GM18526 (cell line): ENCODE results near the gene MASP1.

Source experiments
- POLR2A ChIP-seq: IDR thresholded peaks from 3 replicates; pipeline ENCODE4 v1.6.1; 2011; ENCODE audit not compliant: insufficient read length; ENCODE audit errors: extremely low read depth

The MASP1 gene

DNA sequence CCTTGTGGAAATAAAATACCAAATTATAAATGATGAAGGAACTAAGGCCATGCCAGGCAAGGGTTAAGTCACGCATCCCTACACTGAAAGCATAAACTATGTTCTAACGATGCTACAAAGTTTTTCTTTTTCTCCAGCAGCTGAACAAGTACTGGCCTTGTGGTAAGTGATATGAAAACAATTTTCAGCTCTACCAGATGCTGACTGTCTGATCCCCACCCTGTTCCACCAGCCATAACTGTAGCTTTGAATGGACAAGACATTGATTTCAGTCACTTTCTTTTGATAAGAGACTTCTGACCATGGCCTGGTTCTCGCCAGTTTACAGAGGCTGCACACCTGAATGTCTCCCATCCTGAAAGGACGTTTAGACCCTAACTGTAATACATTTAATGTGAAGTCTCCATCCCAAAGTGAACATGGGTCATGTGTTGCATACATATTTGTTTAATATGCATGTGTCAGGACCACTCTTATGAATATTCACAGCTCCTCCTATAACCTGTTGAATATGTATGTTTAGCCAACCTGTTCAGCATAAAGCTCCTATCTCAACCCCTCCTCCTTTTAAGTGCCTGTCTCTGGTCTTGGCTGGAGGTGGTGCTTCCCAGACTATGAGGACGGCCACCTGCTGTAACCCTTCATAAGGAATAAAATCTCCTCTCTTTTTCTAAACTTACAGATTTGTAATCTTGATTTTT, 33.4 kb downstream of the MASP1 start:
- no peak for TF ChIP-seq POLR2A

DNA sequence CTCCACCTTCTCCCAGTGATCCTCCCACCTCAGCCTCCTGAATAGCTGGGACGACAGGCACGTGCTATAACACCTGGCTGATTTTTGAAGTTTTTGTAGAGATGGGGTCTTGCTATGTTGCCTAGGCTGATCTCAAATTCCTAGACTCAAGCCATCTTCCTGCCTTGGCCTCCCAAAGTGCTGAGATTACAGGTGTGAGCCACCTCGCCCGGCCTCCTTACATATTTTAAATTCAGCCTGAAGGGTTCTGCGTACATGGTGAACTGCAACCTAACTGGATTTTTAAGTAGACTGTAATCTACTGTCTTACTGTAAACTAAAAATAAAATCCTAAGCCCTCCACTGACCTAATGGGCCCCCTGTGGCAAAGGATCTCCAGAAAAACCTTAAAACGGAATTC, 34.1 kb downstream of the MASP1 start:
- no peak for TF ChIP-seq POLR2A

DNA sequence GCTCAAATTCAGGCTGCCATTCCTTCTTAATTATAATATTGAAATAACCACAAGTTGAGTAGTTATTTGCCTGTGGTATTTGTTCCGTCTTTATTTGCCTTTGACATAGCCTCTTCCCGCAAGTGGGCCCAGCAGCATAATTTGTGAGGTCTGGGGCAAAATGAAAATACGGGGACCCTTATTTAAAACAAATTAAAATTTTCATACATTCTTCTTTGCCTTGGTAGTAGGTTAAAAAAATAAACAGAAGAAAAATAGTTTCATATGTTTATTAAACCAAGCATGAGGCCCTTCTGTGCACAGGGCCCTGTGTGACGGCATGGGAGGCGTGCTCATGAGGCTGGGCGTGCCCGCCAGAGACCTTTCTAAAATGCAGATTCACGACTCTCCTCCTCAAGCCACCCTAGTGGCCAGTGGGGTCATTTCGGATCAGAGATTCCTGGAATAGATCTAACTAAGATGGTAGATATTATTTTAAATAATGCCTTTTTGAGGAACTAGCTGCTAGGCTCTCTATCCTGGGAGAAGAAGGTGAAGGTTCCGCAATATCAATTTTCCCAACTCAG, 35.4 kb downstream of the MASP1 start:
- no peak for TF ChIP-seq POLR2A

DNA sequence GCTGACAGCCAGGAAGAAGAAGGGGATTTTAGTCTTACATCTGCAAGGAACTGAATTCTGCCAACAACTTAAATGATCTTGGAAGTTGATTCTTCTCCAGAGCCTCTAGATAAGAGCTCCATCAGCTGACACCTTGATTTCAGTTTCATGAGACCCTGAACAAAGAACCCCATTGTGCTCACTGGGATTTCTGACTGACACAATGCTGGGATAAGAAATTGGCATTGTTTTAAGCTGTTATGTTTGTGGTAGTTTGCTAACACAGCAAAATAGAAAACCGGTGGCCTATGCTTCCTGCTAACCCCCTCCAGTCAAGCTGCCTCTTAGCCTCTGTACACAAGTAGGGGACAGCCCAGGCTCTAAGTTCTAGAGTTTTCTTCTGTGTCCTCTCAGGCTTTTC, 36.2 kb downstream of the MASP1 start:
- TF ChIP-seq POLR2A = no peak

DNA sequence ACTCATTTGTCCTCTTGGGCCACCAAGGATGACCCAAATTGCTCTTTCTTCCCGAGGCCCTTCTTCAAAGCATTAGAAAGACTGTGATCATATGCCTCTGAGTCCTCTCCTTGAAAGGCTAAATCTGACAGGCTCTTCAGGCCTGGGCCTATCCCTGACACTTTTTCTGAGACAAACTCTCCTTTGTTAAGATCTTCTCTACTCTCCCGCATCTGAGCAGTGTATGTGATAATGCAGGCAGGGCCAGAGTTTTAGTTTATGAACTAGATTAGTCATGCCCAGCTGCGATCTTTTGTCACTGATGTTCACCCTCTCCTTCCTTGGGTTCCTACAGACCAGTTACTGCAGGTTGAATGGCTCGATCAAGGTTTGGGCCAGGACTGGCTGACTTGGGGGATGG, 39.2 kb downstream of the MASP1 start:
- no peak for TF ChIP-seq POLR2A

DNA sequence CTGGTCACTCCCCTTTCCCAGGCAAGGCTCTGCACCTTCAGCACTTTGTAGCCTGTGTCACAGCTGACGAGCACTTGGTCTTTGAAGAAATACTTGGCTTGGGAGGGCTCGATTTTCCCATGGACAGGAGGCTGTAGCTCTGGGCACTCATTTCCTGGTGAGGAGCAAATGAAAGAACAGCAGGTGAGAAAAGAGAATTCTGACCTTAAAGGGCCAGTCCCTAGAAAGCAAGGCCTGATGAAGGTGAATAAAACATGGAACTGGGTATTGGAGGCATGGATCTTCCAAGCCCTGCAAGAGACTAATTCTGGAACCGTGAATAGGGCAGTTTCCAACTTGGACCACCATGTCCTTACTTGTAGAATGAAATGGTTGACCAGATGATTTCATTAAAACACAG, 39.9 kb downstream of the MASP1 start:
- TF ChIP-seq POLR2A = no peak

DNA sequence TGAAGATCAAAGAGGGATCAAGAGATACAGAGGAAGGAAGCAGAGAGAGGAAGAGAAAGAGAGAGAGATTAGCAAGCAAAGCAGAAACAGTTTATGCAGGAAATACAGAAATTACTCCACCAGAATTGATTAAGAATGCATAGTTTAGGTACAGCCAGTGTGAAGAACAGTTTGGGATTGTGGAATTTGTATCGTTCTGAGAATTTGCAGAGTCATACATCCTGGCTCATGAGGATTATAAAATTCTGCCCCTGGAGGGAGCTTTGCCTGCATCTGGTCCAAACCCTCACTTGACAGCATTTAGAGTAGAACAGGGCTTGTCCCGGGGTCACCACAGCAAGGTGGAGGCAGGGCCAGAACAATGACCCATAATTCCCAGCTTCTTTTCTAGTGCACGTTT, 44.1 kb downstream of the MASP1 start:
- no peak for TF ChIP-seq POLR2A

DNA sequence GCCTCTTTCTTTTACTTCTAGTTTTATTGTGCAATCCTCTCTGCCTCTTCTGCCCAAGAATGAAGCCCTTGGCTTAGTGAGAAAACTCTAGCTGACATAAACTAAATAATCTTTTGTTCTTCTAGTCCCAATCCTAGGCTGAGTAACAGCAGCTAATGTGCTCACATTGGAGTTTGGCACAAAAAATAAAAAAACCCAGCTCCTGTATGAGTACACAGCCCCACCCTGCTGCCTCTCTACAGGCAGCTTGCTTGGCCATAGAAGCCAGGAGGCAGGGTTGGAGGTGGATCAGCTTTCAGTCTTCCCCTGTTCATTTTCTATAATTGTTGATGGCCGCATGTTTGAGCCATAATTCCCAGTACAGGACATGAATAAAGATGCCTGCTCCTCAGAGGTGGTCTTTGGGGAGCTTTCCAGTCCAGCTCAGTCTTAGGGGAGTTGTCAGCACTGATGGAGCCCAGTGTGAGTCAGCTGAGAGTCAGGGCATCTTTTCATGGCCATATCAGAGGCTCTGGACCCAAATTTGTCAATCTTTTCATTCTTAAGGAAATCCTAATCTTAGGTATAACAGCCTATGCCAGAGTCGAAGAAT, 47.5 kb downstream of the MASP1 start:
- no peak for TF ChIP-seq POLR2A

DNA sequence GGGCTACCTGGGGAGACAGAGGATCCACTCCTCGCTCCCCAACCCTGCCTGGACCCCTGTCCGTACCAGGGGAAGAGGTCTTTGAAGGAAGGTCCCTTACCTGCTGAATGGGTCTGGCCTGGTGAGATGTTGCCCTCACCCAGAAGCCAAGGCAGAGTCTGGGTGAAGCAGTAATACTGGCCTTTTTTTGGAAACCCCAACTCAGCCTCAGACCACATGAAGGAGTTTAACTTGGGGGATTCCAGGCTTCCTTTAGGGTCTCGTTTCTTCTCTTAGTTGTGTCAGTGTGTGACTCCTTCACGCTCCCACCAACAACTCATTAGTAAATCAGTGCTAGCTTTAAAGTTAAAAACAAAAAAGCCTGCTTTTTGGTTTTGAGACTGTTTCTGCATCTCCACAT, 48.6 kb downstream of the MASP1 start:
- TF ChIP-seq POLR2A = no peak

DNA sequence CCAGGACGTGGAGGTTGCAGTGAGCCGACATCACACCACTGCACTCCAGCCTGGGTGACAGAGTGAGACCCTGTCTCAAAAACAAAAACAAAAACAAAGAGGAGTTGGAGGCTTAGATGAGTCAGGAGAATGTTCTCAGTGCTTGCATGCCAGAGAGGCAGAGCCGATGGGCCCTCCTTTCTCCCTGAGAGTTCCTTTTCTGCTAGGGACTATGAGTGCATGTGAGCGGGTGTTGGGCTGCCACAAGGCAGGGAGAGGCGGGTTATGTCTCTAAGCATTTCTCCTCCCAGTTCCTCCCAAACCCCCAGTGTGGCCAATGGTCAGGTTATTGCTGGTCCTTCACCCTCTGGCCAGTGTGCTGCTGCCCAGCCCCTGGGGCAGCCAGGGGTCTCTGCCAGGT, 49.1 kb downstream of the MASP1 start:
- TF ChIP-seq POLR2A = no peak

DNA sequence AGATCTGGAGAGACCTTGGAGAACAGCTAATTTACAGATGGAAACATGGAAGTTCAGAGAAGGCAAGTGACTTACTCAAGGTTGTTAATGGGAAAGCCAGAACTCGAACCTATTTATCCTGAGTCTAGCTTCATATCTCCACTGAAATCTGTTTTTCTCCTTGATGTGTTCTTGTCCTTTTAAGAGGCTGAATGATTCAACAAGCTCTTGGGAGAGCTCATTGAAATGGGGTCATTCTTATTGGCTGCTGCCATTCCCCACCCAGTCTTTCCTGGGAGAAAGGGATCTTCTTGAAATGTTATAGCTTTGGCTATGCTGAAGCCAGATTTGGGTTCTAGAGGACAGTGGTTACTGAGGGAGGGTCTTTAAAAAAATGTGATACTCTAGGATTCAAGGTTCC, 53.3 kb downstream of the MASP1 start:
- TF ChIP-seq POLR2A = no peak

DNA sequence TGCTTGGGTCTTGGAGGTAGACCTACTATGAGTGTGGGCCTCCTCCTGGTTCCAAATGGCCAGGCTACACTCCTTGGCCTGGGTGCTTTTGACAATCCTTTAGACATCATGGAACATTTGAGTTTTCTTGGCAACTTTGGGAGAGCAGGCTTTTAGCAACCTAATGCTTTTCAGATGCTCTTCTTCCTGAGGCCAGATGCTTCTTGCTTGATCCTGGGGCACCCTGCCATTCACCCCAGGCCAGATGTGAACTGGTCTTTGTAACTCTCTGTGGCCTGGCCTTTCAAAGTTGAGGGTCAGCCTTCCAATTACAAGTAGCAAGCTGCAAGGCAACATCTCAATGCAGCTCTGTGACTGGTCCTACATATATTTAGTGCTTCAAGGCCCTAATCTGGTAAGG, 53.8 kb downstream of the MASP1 start:
- TF ChIP-seq POLR2A = no peak

DNA sequence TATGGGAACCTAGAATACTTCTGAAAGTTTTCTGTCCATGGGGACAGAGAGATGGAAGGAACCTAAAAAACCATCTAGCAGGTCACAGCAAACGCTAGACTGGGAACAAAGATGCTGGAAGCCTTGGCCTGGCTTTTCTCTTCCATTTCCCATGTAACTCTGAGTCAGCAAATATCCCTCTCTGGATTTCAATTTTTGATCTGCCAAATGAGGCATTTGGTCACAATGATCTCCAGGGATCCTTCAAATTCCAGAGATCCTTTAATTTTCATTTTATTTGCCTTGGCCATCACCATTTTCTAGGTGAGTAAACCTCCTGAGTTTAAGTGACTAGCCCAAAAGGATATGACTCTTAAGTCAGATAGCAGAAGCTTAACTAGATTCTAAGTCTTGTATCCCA, 54.6 kb downstream of the MASP1 start:
- TF ChIP-seq POLR2A = no peak

DNA sequence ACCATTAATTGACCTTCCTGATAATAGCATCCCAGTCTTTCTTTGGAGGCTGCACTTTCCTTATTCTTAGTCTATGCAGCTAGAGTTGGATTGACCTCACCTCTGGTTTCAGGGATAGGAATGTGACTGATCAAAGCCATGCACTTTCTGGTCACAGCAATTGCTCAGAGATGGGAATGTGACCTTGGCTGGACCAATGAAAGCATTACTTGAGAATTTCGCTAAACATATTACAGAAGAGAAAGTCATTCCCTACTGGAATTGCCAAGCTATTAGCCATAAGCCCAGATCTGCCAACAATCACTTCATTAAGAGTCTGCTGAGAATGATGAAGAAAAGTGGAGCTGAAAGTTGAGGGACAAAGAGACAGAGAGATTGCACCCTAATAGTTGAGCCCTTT, 61.5 kb downstream of the MASP1 start:
- no peak for TF ChIP-seq POLR2A

DNA sequence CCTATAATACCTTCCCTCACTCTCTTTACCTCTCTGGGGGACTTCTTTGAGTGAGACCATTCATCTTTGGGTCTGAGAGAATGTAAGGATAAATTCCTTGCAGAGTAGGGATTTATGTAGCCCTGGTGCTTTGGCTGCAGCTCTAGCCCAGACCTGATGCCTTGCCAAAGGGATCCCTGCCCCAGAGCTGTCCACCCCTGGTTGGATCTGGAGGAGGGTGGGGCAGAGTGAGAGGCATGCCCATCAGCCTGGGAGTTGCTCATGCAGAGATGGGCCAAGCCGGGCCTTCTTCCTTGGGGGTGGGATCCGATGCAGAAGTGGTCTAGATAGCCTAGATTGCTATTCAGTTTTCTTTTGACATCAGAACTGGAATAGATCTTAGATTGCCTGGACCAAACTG, 62.8 kb downstream of the MASP1 start:
- no peak for TF ChIP-seq POLR2A

DNA sequence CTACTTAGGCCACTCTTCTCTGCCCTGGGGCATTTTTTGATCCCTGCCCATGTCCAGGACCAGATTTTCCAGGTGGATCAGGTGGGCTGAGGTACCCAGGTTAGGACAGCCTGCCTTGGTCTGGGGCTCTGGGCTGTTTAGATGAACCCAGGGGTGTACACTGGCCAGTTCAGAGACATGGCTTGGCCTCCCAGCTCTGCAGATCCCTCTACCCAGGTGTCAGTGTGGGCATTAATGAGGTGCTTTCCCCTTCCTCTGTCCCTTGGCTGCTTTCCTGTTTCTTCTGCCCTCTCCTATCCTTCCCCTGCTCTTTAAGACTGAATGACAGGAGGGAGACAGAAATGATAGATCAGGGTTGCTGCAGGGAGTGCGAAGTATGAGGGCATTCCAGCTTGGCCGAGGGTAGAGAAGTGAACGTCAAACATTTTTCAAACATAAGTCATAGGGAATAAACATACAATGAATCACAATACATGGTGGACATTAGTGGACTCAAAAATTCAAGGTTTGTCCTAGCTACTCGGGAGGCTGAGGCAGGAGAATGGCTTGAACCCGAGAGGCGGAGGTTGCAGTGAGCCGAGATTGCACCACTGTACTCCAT, 63.8 kb downstream of the MASP1 start:
- no peak for TF ChIP-seq POLR2A
